NCI-H524 treated with DMSO at 0.1 percent for 48 hours (cell line): ENCODE data around the gene RND3.

Source experiments
- DNase-seq: peaks from one replicate; lab custom pipeline; 2025; lab: John Stamatoyannopoulos, UW

The RND3 gene

DNA sequence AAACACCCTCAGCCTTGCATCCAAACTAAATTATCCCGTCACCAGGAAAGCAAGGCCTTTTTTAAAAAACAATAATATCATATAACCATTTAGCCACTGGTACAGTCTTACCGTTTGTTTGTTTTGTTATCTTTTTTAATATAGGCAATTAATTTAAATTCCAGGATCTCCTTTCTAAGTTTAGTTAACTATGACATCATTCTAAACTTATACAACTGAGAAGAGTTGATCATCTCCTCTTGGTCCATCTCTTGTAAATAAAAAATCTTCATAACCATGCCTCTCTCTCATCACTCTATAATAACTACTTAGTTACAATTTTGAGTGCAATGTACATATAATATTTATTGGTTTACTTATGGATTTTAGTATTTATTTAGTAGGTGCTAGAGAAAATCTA, 46.2 kb downstream of the RND3 start:
- DNase-seq, result no peak

DNA sequence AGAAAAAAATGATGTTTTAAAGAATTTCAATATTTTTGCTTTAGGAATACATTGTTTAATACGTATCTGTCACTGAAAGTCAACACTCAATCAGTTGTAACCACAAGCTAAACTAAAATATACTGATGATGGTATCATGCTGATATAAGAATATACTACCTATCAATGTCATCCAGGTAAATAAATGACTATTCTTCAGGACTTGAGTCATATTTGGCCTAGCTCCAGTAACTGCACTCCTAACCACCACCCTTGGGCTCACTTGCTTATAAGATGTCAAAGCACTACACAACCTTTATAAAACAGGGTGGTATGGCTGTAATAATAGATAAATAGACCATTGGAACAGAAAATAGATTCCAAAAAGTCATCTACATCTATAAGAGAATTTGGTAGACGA, 48.8 kb downstream of the RND3 start:
- DNase-seq, result no peak

DNA sequence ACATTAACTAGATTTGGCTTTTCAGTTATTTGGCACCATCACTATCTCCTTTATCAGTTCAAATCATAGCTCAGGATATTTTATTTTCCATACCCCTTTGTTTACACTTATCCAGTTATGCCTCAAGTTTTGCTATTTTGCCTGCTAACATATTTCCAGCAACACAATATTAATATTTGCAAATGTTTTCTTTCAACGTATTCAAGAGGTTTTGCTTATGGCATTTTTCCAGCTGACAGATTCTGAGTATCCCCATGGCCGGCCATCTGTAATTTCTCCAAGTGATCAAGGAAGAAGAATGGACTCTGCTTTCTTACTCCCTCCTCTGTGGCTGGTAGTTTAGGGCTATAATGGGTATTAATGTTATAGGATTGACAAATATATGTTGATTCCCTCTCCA, 49.4 kb downstream of the RND3 start:
- no peak for DNase-seq

DNA sequence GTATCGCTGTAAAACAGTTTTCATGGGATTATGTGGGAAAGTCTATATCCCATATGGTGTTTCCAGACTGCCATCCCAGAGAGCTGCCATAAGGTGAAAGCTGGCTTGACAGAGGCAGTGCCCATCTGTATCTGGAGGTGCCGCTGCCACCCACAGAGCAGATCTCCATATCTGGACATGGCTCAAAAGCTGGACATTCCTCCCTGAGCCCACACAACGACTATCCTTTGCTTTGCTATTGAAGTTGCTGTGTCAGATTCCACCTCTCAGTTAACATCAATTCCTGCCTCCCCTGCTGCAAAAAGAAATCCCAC, 55.2 kb downstream of the RND3 start:
- peak; percentile 64 for DNase-seq

GRCh38 chr2:150431561-150432311, 55.7 kb downstream of the RND3 start:
- no peak for DNase-seq

- DNase-seq, result peak; percentile 97
These were observed 58.0 kb downstream of the RND3 start for GRCh38 chr2:150429384-150429961.

DNA sequence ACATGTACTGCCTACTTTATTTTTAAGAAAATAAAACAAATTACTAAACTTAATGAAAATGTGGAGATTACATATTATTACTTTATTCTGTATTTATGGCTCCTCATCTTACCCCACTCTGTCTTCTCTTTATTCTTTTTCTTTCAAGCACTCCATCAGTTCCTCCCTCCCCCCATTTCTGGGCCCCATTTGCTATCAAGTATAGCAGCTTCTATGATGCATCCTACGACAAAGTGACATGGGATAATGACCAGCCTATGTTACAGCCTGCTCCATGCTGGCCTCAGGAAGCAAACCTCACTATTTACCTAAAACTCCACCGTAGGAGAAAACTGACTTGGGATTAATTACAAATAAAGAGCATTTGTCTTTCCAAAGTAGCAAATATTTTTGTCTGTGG, 58.8 kb downstream of the RND3 start:
- DNase-seq, result peak; percentile 32

DNA sequence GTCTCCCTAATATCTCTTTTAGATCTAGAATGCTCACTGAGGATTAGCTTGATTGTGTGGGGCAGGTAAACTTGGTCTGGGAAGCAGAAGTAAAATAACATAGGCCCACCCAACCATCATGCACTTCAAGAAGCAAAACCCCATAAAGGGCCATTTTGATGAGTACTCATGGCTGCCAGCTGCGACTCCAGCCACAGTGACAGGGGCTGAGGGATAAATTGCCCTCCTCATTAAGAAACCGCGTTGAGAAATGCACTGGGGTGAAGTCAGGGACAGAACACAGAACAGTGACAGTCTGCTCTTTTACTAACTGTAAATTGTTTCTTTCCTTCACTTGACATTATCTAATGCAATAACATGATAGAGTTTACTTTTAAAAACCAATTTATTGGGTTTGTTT, 60.2 kb downstream of the RND3 start:
- DNase-seq, result peak; percentile 21

DNA sequence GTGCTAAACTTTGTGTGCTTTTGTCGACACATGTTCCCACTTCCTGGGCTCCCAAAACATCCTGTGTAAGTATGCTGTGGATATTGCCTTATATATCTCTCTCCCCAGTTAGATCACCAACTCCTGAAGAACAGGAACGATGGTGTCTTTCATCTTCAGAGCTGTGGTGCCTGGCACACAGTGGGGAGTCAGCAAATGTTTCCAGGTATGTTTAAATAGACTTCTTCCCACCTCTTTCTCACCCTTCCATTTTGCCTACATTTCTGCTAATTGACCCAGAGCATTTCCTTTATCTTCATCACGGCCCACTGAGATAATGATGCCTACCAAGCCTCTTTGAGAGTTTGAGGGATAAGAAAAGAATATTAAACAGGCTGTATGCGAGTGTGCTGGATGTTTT, 60.7 kb downstream of the RND3 start:
- DNase-seq, result no peak

- DNase-seq, result no peak
These were observed 61.2 kb downstream of the RND3 start for GRCh38 chr2:150426315-150426714.

DNA sequence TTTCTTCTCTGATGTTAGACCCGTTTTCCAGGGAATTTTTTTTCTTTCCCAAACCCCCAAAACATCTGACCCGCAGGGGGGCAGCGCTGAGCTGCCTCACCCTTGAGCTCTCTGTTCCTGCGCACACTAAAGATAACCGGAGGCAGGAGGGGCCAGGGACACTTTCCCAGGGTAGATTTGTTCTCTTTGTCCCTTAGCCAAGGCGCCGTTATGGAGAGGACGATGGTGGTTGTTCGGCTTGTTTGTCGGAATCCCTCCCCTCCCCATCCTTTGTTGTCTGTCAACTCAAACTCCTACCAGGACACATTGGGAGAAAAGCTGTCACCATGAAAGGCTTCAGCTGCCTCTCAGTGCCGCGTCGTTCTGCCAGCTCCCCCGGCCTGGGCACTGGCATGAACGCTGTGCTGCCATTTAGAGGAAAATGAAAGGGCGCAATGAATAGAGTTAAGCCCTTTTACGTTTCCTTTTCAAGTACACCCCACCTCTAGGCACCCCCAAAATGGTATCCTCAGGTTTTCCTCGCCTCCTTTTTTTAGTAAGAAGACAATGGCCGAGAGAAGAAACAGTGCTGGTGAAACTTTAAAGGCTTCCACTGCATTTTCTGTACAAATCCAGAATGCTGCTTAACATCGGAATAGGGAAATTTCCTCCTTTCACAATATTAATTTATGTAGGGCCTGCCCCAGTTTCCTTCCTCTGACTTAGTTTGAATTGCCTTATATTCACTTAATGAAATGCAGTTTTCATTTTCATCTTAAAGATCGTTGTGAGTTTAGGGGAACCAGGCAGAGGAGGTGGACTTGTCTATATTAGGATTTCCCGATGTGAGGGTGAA, 62.1 kb downstream of the RND3 start:
- no peak for DNase-seq

- no peak for DNase-seq
These were observed 63.1 kb downstream of the RND3 start for GRCh38 chr2:150424406-150424805.

DNA sequence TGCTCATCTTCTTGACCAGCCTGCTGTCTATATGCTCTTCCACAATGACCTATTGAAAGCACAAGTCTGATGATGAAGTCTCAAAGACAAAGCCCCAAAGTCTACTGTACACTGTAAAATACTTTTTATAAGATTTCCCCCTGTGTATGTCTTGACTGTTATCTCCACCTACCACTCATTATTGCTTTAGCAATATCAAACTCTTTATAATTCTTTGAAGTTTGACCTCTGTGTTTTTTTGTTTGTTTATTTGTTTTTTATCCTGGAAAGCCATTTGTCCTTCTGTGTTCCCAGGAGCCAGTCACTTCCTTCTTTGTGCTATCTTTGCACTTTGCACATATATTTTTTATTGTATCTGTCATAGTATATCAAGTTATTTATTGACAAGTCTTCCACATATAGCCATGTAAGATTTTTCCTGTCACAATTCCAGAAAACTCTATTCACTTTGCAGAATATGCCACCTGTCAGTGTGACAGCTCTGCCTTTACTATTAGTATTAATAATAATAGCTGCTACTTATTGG, 66.3 kb downstream of the RND3 start:
- DNase-seq, result no peak

DNA sequence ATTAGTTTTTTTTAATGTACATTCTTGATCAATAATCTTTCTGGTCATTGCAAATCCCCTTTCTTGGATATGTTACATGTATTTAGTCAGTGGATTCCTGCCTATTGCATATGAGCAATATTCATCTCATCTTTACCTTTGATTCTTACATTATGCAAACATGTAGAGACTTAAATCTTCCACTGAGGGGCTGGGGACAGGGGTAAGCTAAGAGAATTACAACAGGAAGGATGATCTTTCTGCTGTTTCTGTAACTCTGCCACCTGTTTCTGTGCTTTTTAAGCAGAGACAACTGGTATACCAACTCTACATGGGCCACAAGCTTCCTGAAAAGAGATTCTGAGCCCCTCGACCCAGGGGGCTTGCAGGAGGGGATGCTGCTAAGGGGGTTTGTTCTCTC, 68.6 kb downstream of the RND3 start:
- DNase-seq, result no peak
